Epithelial cell of esophagus (primary cell): ENCODE results near the gene CDKAL1.

Experiments
- DNase-seq: peaks from one replicate; pipeline ENCODE4 v3.0.0; 2010; ENCODE audit warnings: low read depth
- H3K4me3 ChIP-seq: 2 replicates; pipeline ENCODE4 v1.5.1; 2011; ENCODE audit warnings: mild to moderate bottlenecking, low read length, control low read depth
- TF ChIP-seq, protein P1 (sequence below): IDR thresholded peaks from 2 replicates; pipeline ENCODE4 v1.5.1; 2011; ENCODE audit warnings: low read depth, mild to moderate bottlenecking, low read length, control low read depth, inconsistent platforms; ENCODE audit not compliant: insufficient read depth; ENCODE audit errors: missing control alignments

The CDKAL1 gene

DNA sequence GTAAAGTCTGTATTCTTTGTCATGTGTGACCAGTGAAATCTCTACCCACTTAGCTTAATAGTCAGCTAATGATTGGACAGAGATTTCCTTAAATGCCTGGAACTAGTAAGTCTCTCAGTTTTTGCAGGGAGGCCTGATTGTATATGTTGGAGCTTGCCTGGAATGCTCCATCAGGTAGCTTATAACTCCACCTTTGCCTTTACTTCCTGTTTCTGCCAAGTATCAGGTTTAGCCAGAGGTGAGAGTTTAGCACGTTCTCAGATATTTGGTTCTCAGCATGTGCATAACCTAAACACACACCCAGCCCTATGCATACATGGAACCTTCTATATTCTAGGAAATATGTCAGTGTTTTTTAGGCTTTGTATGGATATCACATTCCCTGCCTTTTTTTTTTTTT, 435.3 kb downstream of the CDKAL1 start:
- peak; percentile 80 for DNase-seq
- H3K4me3 ChIP-seq, result no peak overlapping the region
- TF ChIP-seq, protein P1, sequence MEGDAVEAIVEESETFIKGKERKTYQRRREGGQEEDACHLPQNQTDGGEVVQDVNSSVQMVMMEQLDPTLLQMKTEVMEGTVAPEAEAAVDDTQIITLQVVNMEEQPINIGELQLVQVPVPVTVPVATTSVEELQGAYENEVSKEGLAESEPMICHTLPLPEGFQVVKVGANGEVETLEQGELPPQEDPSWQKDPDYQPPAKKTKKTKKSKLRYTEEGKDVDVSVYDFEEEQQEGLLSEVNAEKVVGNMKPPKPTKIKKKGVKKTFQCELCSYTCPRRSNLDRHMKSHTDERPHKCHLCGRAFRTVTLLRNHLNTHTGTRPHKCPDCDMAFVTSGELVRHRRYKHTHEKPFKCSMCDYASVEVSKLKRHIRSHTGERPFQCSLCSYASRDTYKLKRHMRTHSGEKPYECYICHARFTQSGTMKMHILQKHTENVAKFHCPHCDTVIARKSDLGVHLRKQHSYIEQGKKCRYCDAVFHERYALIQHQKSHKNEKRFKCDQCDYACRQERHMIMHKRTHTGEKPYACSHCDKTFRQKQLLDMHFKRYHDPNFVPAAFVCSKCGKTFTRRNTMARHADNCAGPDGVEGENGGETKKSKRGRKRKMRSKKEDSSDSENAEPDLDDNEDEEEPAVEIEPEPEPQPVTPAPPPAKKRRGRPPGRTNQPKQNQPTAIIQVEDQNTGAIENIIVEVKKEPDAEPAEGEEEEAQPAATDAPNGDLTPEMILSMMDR, result no peak

DNA sequence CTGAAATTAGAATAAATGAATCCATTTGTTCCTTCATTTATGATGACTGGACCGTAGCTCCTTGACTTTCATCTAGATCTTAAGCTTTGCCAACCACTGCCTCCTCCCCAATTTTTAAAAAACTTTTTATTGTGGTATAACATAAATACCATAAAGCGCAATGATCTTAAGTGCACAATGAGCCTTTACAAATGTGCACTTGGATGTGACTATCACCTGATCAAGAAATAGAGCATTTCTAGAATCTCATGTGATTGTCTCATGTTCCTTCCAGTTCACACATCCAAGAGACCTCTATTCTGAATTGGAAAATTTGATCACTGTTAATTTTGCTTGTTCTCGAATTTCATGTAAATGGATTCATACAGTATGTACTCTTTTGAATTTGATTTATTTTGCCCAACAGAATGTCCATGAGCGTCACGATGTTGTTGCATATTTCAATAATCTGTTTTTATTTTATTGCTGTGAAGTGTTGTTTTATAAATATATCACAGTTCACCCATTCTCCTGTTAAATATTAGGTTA, 442.2 kb downstream of the CDKAL1 start:
- TF ChIP-seq, protein P1, result no peak
- no peak for DNase-seq
- H3K4me3 ChIP-seq, result no peak overlapping the region

DNA sequence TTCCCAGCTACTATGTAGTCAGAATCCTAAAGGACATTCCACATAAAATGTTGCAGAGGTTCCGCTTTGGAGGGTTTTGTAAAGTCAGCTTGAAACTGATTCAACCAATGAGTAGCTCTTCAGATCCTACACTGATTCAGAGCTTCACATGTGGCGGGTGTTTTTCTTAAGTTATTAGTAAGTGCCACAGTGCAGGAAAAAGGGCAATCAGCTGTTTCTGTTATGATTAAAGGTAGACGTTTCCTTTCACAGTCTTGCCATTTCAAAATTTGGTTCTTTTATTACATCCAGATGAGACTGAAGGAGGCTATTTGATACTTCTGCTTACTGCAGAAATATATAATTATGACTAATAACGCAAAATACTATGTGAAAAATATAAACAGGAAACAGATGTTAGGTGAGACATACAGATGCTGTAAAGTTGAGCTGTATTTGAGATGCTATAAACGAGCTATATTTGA, 443.9 kb downstream of the CDKAL1 start:
- H3K4me3 ChIP-seq, result no peak overlapping the region
- TF ChIP-seq, protein P1, result no peak
- DNase-seq, result no peak

DNA sequence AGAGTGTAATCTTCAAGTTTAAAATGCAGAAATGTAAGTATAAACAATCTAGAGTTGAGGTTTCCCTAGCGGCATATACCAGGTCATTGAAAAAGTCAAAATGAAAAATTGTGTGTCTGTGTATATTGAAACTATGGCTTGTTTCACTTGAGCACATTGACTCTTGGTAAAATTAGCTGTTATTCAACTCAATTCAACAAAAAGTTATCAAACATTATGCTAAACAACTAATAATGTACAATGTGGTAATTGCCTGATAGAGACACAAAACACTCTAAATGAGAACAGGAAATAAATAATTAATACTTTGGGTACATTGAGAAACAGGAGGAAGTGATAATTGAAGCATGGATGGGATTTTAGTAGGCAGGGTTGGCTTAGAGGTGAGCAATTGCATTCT, 444.8 kb downstream of the CDKAL1 start:
- TF ChIP-seq, protein P1, result no peak

DNA sequence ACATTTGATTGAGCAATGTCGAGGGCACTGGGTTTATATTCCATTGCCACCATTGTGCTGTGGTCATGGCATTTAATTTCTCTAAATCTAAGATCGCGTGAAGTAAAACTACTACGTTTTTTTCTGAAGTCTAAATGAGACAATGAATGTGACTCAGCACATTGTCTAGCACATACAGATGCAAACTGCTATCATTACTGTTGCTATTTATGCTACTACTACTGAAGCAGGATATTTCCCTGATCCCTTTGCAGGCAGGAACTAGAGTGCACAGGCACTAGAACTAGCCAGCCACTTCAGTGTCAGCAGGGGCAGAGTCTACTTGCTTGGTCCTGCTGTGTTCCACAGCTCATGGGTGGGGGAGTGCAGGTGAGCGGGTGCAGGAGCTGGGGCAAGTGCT, 449.7 kb downstream of the CDKAL1 start:
- no peak for DNase-seq

More for the DNA sequence above, 444.8 kb downstream of the CDKAL1 start:
- no peak overlapping the region for H3K4me3 ChIP-seq
- no peak for DNase-seq

DNA sequence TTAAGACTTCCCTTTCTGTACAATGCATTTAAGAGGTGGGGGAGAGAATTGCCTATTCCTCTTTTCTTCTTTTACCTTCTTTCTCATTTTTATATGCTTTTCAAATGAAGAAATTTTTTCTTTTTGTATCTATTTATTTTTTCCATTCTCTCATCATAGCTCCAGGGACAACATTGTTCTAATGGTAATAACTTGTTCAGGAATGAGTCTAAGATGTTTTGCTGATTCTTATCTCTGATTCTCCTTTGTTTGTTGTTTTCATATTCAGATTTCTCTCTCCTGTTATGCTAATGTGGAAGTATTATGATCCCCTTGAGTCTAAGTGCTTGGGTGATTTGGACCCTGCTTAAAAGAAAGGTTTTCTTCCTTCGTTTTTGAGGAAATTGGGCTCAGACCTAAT, 451.6 kb downstream of the CDKAL1 start:
- DNase-seq, result no peak
- TF ChIP-seq, protein P1, result no peak
- H3K4me3 ChIP-seq, result no peak overlapping the region

More for the DNA sequence above, 449.7 kb downstream of the CDKAL1 start:
- TF ChIP-seq, protein P1, result no peak
- H3K4me3 ChIP-seq, result no peak overlapping the region

DNA sequence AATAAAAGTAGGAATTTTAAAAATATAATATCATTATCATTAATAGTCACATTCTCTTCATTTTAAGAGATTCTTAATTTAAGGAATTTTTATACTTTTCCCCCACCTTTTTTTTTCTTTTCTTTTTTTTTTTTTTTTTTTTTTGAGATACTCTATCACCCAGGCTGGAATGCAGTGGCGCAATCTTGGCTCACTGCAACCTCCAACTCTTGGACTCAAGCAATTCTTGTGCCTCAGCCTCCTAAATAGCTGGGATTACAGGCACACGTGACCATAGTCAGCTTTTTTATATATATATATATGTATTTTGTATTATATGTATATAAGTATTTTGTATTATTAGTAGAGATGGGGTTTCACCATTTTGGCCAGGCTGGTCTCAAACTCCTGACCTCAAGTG, 457.7 kb downstream of the CDKAL1 start:
- no peak for DNase-seq
- TF ChIP-seq, protein P1, result no peak
- no peak overlapping the region for H3K4me3 ChIP-seq
